ENCODE results near the gene PRDM16.

GRCh38 chr1:3153197-3153596, 84.2 kb downstream of the PRDM16 start:
- TF ChIP-seq YY1 (IDR thresholded peaks at IDR 0.05; ENCODE audit: insufficient read depth, insufficient read length) (no peak), ZNF274 (IDR thresholded peaks at IDR 0.05; ENCODE audit: low read depth, low read length) (no peak), SUZ12 (IDR thresholded peaks at IDR 0.05; ENCODE audit: extremely low read depth, insufficient read depth, insufficient read length) (no peak)
